Karpas-422 (cell line): ENCODE measurements around the gene MTHFD1L. TPM values are rescaled to one million over a fixed set of nuclear protein-coding genes. Genes with fewer than 3 reads are reported as not detected.

Experiments used
- DNase-seq: peaks from one replicate; pipeline ENCODE4 v3.0.0-alpha.2; 2015
- H2AFZ ChIP-seq: fragments of 200-600 bp; sonication (generic); 2 replicates; pipeline ENCODE4 v1.6.1; 2014; ENCODE audit warnings: antibody characterized with exemption, low read length, mixed read lengths
- H3K27ac ChIP-seq: fragments of 200-600 bp; sonication (generic); 2 replicates; pipeline ENCODE4 v1.5.1; 2014; ENCODE audit warnings: mild to moderate bottlenecking, low read length, moderate library complexity
- H3K27me3 ChIP-seq: fragments of 200-600 bp; sonication (generic); 2 replicates; pipeline ENCODE4 v1.6.1; 2014; ENCODE audit warnings: low read length, mixed read lengths
- H3K36me3 ChIP-seq: fragments of 200-600 bp; sonication (generic); 2 replicates; pipeline ENCODE4 v1.6.1; 2014; ENCODE audit warnings: low read length, mixed read lengths; ENCODE audit not compliant: insufficient read depth
- H3K4me1 ChIP-seq: fragments of 200-600 bp; sonication (generic); 2 replicates; pipeline ENCODE4 v1.6.1; 2014; ENCODE audit warnings: mild to moderate bottlenecking, low read length, mixed read lengths
- H3K4me2 ChIP-seq: fragments of 200-600 bp; sonication (generic); 2 replicates; pipeline ENCODE4 v1.6.1; 2014; ENCODE audit warnings: low read length, low read depth, mild to moderate bottlenecking; ENCODE audit not compliant: poor library complexity, severe bottlenecking
- H3K4me3 ChIP-seq: fragments of 200-600 bp; sonication (generic); 2 replicates; pipeline ENCODE4 v1.5.1; 2014; ENCODE audit warnings: mild to moderate bottlenecking, antibody characterized with exemption, low read length, mixed read lengths
- H3K79me2 ChIP-seq: fragments of 200-600 bp; sonication (generic); 2 replicates; pipeline ENCODE4 v1.6.1; 2014; ENCODE audit warnings: mild to moderate bottlenecking, low read length, mixed read lengths
- H3K9ac ChIP-seq: fragments of 200-600 bp; sonication (generic); 2 replicates; pipeline ENCODE4 v1.6.0; 2014; ENCODE audit warnings: low read length
- H3K9me2 ChIP-seq: fragments of 200-600 bp; sonication (generic), shearing (Covaris generic); replicated peaks from 2 replicates; pipeline ENCODE4 v1.6.0; 2014; ENCODE audit warnings: mild to moderate bottlenecking, low read length, moderate library complexity; ENCODE audit not compliant: insufficient read depth
- H3K9me3 ChIP-seq: fragments of 300-700, 200-600 bp; sonication (generic); 2 replicates; pipeline ENCODE4 v1.6.1; 2014; ENCODE audit warnings: low read length, mixed read lengths
- H4K20me1 ChIP-seq: fragments of 200-600 bp; sonication (generic); 2 replicates; pipeline ENCODE4 v1.6.1; 2014; ENCODE audit warnings: mild to moderate bottlenecking, antibody characterized with exemption, low read length, low read depth; ENCODE audit not compliant: insufficient read depth
- total RNA-seq: library from RNA; depleted of rRNA; stranded (reverse); fragments of >200 nt; shearing (Covaris generic); gene quantifications from 2 replicates; pipeline ENCODE4 v1.2.3, GENCODE V29; 2014; ENCODE audit warnings: low replicate concordance

Gene MTHFD1L
- total RNA-seq, 1 experiment from 2014 or later = 60.7 TPM

DNA sequence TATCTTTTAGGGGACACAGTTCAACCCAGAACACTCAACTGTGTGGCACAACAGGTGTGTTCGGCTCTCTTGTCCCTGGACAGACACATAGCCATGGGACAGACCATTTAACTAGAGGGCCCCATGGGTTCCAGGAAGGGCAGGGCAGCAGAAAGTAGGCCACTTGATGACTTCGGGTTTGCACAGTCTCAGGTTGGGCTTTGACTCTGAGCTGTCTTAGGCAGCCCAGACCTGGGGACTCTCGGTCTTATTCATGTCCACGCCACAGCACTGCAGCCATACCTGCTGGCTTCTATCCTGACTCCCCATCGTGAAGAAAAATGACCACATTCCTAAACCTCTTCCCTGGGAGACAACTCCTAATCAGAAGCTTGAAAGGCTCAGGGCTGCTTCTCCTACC is 228.2 kb downstream of the MTHFD1L start:
- H3K9ac ChIP-seq = no peak overlapping the region
- H3K36me3 ChIP-seq = peaks cover 27% of the 10 kb centered on the region

DNA sequence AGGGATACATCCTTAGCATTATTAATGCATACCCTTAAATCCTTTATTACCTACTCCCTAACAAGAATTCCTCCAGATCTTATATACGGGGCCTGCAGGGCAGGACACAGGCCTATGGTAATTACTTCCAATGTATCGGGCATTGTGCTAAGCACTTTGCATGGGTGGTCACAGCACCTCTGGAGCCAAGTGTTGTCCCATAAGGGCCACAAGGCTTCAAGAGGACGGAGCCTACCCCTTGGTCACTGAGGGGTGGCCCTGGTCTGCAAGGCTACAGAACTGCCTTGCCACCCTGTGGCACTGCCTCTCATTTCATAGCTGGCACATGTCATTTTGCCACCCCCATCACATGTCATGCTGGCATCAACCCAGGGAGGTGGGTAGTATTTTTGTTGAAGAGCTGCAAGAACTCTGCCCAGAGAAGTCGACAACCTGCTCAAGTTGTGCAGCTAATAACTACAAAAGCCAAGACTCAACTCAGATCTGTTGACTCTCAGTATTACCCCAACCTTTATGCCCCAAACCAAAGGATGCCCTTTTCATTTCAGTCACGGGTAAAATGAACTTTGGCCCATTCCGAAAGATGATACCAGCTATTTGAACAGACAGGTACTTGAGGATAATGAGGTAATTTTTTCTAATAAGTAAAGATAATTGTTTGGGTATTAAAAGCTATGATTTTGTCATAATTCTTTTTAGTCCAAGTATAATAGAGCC is 230.2 kb downstream of the MTHFD1L start:
- Histone ChIP-seq H3K27ac (no peak overlapping the region), H3K36me3 (peaks cover 27% of the 10 kb centered on the region), H3K9me3 (no peaks in the 10 kb centered on the region), H3K9me2 (no peaks in the 10 kb centered on the region), H2AFZ (no peak overlapping the region), H3K4me2 (no peak overlapping the region), H3K9ac (no peak overlapping the region), H3K4me3 (no peak overlapping the region), H3K27me3 (no peaks in the 10 kb centered on the region), H4K20me1 (no peaks in the 10 kb centered on the region), H3K79me2 (no peaks in the 10 kb centered on the region), H3K4me1 (peaks cover 9% of the 10 kb centered on the region)
- DNase-seq = no peak

More for the DNA sequence above, 228.2 kb downstream of the MTHFD1L start:
- H2AFZ ChIP-seq = no peak overlapping the region
- no peak for DNase-seq
- H3K4me2 ChIP-seq = no peak overlapping the region
- H3K9me2 ChIP-seq = no peaks in the 10 kb centered on the region
- H3K79me2 ChIP-seq = no peaks in the 10 kb centered on the region
- no peak overlapping the region for H3K27ac ChIP-seq
- no peaks in the 10 kb centered on the region for H3K27me3 ChIP-seq
- H3K4me3 ChIP-seq = no peak overlapping the region
- H4K20me1 ChIP-seq = no peaks in the 10 kb centered on the region
- no peaks in the 10 kb centered on the region for H3K9me3 ChIP-seq
- peaks cover 9% of the 10 kb centered on the region for H3K4me1 ChIP-seq

DNA sequence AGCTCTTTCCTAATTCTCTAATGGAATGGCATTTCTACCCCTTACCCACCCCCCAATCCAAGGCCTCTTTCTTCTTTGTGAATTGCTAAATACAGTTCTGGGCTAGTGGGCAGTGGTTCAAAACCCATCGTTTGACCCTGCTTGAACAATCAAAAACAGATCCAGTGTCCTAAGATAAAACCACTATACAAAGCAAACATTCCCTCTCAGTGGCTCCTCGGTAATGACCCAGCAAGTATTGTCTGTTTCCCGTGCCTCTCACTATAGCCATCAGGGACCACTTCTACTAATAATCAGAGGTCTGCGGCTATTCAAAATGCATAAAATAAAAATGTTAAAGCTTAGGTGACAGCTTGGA is 230.7 kb downstream of the MTHFD1L start:
- Histone ChIP-seq H3K9me3 (no peaks in the 10 kb centered on the region), H3K9ac (no peak overlapping the region), H3K9me2 (no peaks in the 10 kb centered on the region), H4K20me1 (no peaks in the 10 kb centered on the region), H3K79me2 (no peaks in the 10 kb centered on the region), H2AFZ (no peak overlapping the region), H3K27me3 (no peaks in the 10 kb centered on the region), H3K4me2 (no peak overlapping the region), H3K27ac (no peak overlapping the region), H3K4me3 (no peak overlapping the region), H3K36me3 (peaks cover 25% of the 10 kb centered on the region), H3K4me1 (peaks cover 9% of the 10 kb centered on the region)
- no peak for DNase-seq

DNA sequence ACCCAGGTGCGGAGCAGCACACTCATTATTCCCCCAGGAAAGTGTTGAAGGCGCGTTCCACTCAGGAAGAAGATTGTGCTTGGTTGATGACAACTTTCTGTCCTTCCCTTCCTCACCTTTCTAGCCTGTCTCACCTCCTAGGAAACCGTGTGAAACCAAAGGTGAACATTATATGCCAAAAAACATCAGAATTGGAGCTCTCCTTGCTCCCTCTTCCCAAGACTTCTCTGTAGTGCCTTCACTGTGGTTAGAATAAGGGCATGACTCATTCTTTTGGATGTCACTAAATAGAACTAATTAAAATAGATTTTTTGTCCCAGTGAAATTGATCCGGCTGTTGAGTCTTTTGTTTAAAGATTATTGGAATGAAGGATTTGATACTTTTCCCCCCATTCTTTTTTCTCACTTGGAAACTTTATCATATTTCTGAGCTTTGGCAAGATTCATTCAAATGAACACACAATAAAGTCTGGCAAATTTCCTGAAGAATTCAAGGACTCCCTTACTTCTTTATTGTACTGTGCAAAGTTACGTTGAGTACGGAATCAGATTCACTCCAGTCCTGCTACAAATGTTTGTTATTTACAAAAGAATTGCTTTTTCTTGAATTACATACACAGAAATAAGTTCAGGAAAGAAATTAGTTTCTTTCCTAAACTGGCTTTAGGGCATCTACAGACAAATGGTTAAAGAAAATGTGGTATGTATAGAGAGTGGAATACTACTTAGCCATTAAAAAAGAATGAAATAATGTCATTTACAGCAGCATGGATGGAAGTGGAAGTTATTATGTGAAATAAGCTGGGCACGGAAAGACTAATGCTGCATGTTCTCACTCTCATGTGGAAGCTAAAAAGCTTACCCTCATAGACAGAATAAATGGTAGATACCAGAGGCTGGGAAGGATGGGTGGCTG is 231.4 kb downstream of the MTHFD1L start:
- H4K20me1 ChIP-seq = no peaks in the 10 kb centered on the region
- no peak overlapping the region for H2AFZ ChIP-seq
- H3K4me3 ChIP-seq = no peak overlapping the region
- no peak overlapping the region for H3K4me2 ChIP-seq
- H3K79me2 ChIP-seq = no peaks in the 10 kb centered on the region
- no peaks in the 10 kb centered on the region for H3K9me3 ChIP-seq
- no peak for DNase-seq
- H3K27me3 ChIP-seq = no peaks in the 10 kb centered on the region
- no peak overlapping the region for H3K27ac ChIP-seq
- H3K36me3 ChIP-seq = peaks cover 21% of the 10 kb centered on the region
- peaks cover 1% of the 10 kb centered on the region for H3K4me1 ChIP-seq
- H3K9ac ChIP-seq = no peak overlapping the region
- no peaks in the 10 kb centered on the region for H3K9me2 ChIP-seq

DNA sequence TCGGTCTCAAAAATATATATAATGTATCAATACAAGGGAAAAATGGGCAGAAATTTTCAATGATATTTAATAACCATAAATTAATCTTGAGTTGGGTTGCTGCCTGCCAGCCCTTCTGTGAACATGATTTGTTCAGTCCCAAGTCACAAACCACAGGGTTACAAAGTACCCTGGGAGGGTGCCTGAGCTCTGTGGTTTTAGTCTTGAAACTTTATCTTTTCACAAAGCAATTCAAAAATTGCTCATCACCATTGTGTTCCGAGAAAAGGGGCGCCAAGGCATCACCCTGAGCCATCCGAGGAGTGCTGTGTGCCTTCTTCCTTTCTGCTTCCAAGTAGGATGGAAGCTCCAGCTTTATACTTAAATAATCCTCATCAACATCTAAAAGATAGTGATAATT is 232.7 kb downstream of the MTHFD1L start:
- Histone ChIP-seq H3K9me3 (no peaks in the 10 kb centered on the region), H3K9me2 (no peaks in the 10 kb centered on the region), H3K4me3 (no peak overlapping the region), H3K4me1 (no peaks in the 10 kb centered on the region), H3K36me3 (peaks cover 18% of the 10 kb centered on the region), H4K20me1 (no peaks in the 10 kb centered on the region), H3K79me2 (no peaks in the 10 kb centered on the region), H3K9ac (no peak overlapping the region), H3K4me2 (no peak overlapping the region), H3K27ac (no peak overlapping the region), H2AFZ (no peak overlapping the region), H3K27me3 (no peaks in the 10 kb centered on the region)
- DNase-seq = no peak

DNA sequence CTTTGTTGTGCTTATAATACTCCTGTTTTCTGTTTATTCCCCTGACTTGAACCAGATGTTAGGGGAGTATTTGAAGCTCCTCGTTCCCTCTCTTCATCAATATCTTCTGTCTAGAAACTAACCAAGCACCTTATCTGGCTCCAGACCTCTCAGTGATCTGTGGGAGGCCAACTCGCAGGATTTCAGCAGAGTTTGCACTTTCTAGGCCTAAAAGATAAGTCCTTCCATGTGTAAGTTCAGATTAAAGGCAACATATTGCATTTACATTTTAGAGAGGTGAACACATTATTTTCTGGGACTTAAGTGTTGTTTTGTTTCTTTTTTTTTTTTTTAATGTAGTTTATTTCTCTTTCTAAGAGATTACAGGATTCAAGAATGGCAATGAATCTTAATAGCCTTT is 234.8 kb downstream of the MTHFD1L start:
- Histone ChIP-seq H3K9me3 (no peaks in the 10 kb centered on the region), H4K20me1 (no peaks in the 10 kb centered on the region), H3K4me2 (no peak overlapping the region), H3K9me2 (no peaks in the 10 kb centered on the region), H3K79me2 (no peaks in the 10 kb centered on the region), H2AFZ (no peak overlapping the region), H3K9ac (no peak overlapping the region), H3K4me1 (no peaks in the 10 kb centered on the region), H3K36me3 (peaks cover 12% of the 10 kb centered on the region), H3K4me3 (no peak overlapping the region), H3K27me3 (no peaks in the 10 kb centered on the region), H3K27ac (no peak overlapping the region)
- no peak for DNase-seq

DNA sequence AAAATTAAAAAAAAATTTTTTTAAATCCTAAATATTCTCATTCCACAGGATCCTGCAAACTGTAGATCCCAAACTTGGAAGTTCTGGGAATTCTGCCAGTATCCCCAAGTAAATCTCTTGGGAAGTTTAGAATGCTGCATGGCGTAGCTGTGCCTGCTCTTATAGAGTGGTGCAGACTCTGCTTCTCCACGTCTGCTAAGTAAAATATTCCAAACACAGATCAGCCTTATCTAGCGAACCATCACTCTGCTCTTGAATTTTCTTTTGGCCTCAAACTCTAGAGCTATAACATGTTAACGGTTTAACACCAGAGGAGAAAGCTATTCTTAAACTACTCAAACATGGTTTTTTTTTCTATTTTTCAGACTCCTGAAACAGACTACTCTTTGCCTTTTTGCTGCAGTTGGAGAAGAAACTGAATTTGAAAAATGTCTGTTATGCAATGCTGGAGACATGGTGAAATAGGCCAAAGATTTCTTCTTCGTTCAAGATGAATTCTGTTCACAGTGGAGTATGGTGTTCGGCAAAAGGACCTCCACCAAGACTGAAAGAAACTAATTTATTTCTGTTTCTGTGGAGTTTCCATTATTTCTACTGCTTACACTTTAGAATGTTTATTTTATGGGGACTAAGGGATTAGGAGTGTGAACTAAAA is 235.8 kb downstream of the MTHFD1L start:
- Histone ChIP-seq H3K9me2 (no peaks in the 10 kb centered on the region), H3K9ac (no peak overlapping the region), H2AFZ (no peak overlapping the region), H3K27me3 (no peaks in the 10 kb centered on the region), H3K4me2 (no peak overlapping the region), H3K36me3 (peaks cover 9% of the 10 kb centered on the region), H3K4me3 (no peak overlapping the region), H3K27ac (no peak overlapping the region), H3K9me3 (no peaks in the 10 kb centered on the region), H3K79me2 (no peaks in the 10 kb centered on the region), H4K20me1 (no peaks in the 10 kb centered on the region), H3K4me1 (no peaks in the 10 kb centered on the region)
- no peak for DNase-seq
